BLaER1 treated with 17β-estradiol and CSF1 and Interleukin-3, amounts not matched to agents 10 nM and 100 nM (cell line): ENCODE measurements around the gene TGM1.
A peak's percentile ranks its signal among the peaks of the same experiment; 100 is the strongest.

Experiments used
- H3K27ac ChIP-seq, 11 experiments: shearing (Covaris generic); formaldehyde crosslinking; 2 replicates each; pipeline ENCODE4 v1.8.1; 2022
- H3K27me3 ChIP-seq, 11 experiments: shearing (Covaris generic); formaldehyde crosslinking; 2 replicates each; pipeline ENCODE4 v1.8.1; 2022
- H3K36me3 ChIP-seq, 11 experiments: shearing (Covaris generic); formaldehyde crosslinking; 2 replicates each; pipeline ENCODE4 v1.8.1; 2022
- H3K4me1 ChIP-seq, 10 experiments: shearing (Covaris generic); formaldehyde crosslinking; 2 replicates each; pipeline ENCODE4 v1.8.1; 2022
- H3K4me2 ChIP-seq, 11 experiments: shearing (Covaris generic); formaldehyde crosslinking; 2 replicates each; pipeline ENCODE4 v1.8.1; 2022
- H3K4me3 ChIP-seq, 10 experiments: shearing (Covaris generic); formaldehyde crosslinking; 2 replicates each; pipeline ENCODE4 v1.8.1; 2022
- H3K9ac ChIP-seq, 11 experiments: shearing (Covaris generic); formaldehyde crosslinking; 2 replicates each; pipeline ENCODE4 v1.8.1; 2022
- H3K9me3 ChIP-seq, 11 experiments: shearing (Covaris generic); formaldehyde crosslinking; replicated peaks in 1 of 11; 2 replicates each; pipeline ENCODE4 v1.8.1; 2022
- H4K20me1 ChIP-seq, 11 experiments: shearing (Covaris generic); formaldehyde crosslinking; 2 replicates each; pipeline ENCODE4 v1.8.1; 2022
- Cebpa-rat ChIP-seq, 11 experiments: shearing (Covaris generic); IDR thresholded peaks; 2 replicates each; pipeline ENCODE4 v1.8.1; 2022

TGM1 gene

GRCh38 chr14:24307575-24308341 lies 44.8 kb upstream of the TGM1 start, which contains the start of gene CIDEB:
CIDEB (minus strand) TSS chr14:24307977; CDS start chr14:24307858, 119 bp downstream.
- Histone ChIP-seq H3K27ac (peak within 1 kb of the TSS in 9 of 11 experiments; percentile 9 to 93 (median 22); a peak in 12 of 22 replicates), H3K36me3 (peaks cover 51 to 77% (median 65%) of the 10 kb centered on the region in 11 experiments), H3K4me1 (peaks cover 47 to 60% (median 52%) of the 10 kb centered on the region in 10 experiments), H3K27me3 (no peaks in the 10 kb centered on the region), H3K9ac (peak within 1 kb of the TSS in 9 of 11 experiments; percentile 22 to 91 (median 88); a peak in 11 of 22 replicates), H3K4me2 (peak within 1 kb of the TSS; percentile 23 to 100 (median 96); a peak in 21 of 22 replicates), H4K20me1 (peaks cover 0 to 69% (median 24%) of the 10 kb centered on the region in 11 experiments; a peak in 13 of 22 replicates), H3K9me3 (no peaks in the 10 kb centered on the region), H3K4me3 (peak within 1 kb of the TSS in 3 of 10 experiments; percentile 70 to 80 (median 75); a peak in 4 of 20 replicates)
- no peak for TF ChIP-seq Cebpa-rat (IDR thresholded peaks at IDR 0.05)

GRCh38 chr14:24307156-24307574 lies 44.2 kb upstream of the TGM1 start:
- Histone ChIP-seq H3K4me1 (peaks cover 41 to 56% (median 47%) of the 10 kb centered on the region in 10 experiments), H4K20me1 (peaks cover 0 to 75% (median 30%) of the 10 kb centered on the region in 11 experiments; a peak in 13 of 22 replicates), H3K9ac (peak overlapping the region in 5 of 11 experiments; percentile 2 to 40 (median 22); a peak in 3 of 22 replicates), H3K9me3 (no peaks in the 10 kb centered on the region), H3K27ac (peak overlapping the region in 1 of 11 experiments; percentile 23; a peak in 2 of 22 replicates), H3K27me3 (no peaks in the 10 kb centered on the region), H3K36me3 (peaks cover 57 to 83% (median 71%) of the 10 kb centered on the region in 11 experiments), H3K4me2 (0 out of 22 replicates have a peak overlapping the region, but pooled peaks of 1 of the 11 experiments have one; percentile 100), H3K4me3 (no peak overlapping the region)
- no peak for TF ChIP-seq Cebpa-rat (IDR thresholded peaks at IDR 0.05)

- no peaks in the 10 kb centered on the region for H3K9me3 ChIP-seq
- H3K4me2 ChIP-seq: no peak overlapping the region
- no peak overlapping the region for H3K4me3 ChIP-seq
- peaks cover 0 to 80% (median 24%) of the 10 kb centered on the region in 11 experiments; a peak in 12 of 22 replicates for H4K20me1 ChIP-seq
- no peaks in the 10 kb centered on the region for H3K27me3 ChIP-seq
- peaks cover 68 to 82% (median 78%) of the 10 kb centered on the region in 11 experiments for H3K36me3 ChIP-seq
- H3K4me1 ChIP-seq: peaks cover 30 to 49% (median 35%) of the 10 kb centered on the region in 10 experiments
- H3K27ac ChIP-seq: no peak overlapping the region
- no peak for TF ChIP-seq Cebpa-rat (IDR thresholded peaks at IDR 0.05)
- 0 out of 22 replicates have a peak overlapping the region, but pooled peaks of 1 of the 11 experiments have one; percentile 24 for H3K9ac ChIP-seq
Measured at GRCh38 chr14:24304019-24304387, 41.0 kb upstream of the TGM1 start.

GRCh38 chr14:24300326-24300980 lies 37.5 kb upstream of the TGM1 start:
- Histone ChIP-seq H3K36me3 (peaks cover 48 to 56% (median 54%) of the 10 kb centered on the region in 11 experiments), H3K9ac (peak overlapping the region; percentile 75 to 93 (median 85))

GRCh38 chr14:24299255-24300191 lies 36.5 kb upstream of the TGM1 start, which contains the start of the genes DHRS1 and NOP9:
DHRS1 (minus strand) TSS chr14:24299780; CDS start chr14:24299106, 674 bp downstream.
NOP9 (plus strand) TSS chr14:24299850; CDS start chr14:24299955, 105 bp downstream.
- H3K4me3 ChIP-seq: peak within 1 kb of the TSS; percentile 64 to 95 (median 88)
- peaks cover 0 to 43% (median 5%) of the 10 kb centered on the region in 11 experiments; a peak in 8 of 22 replicates for H4K20me1 ChIP-seq
- peak within 1 kb of the TSS; percentile 75 to 93 (median 85) for H3K9ac ChIP-seq
- peaks cover 53 to 65% (median 55%) of the 10 kb centered on the region in 10 experiments for H3K4me1 ChIP-seq
- peaks cover 42 to 56% (median 49%) of the 10 kb centered on the region in 11 experiments for H3K36me3 ChIP-seq
- no peaks in the 10 kb centered on the region for H3K9me3 ChIP-seq
- no peak for TF ChIP-seq Cebpa-rat (IDR thresholded peaks at IDR 0.05)
- peak within 1 kb of the TSS; percentile 81 to 100 (median 98) for H3K4me2 ChIP-seq
- H3K27ac ChIP-seq: peak within 1 kb of the TSS; percentile 60 to 87 (median 78)
- no peaks in the 10 kb centered on the region for H3K27me3 ChIP-seq

More at GRCh38 chr14:24300326-24300980, 37.5 kb upstream of the TGM1 start:
- peak overlapping the region in 10 of 11 experiments; percentile 65 to 87 (median 78); a peak in 21 of 22 replicates for H3K27ac ChIP-seq
- H3K9me3 ChIP-seq: no peaks in the 10 kb centered on the region
- peaks cover 53 to 65% (median 55%) of the 10 kb centered on the region in 10 experiments for H3K4me1 ChIP-seq
- H3K4me3 ChIP-seq: peak overlapping the region; percentile 64 to 95 (median 88)
- H4K20me1 ChIP-seq: peaks cover 0 to 49% (median 7%) of the 10 kb centered on the region in 11 experiments; a peak in 11 of 22 replicates
- TF ChIP-seq Cebpa-rat (IDR thresholded peaks at IDR 0.05): no peak
- peak overlapping the region; percentile 81 to 100 (median 97) for H3K4me2 ChIP-seq
- no peaks in the 10 kb centered on the region for H3K27me3 ChIP-seq

GRCh38 chr14:24298892-24299254 lies 35.9 kb upstream of the TGM1 start:
- Histone ChIP-seq H3K27ac (peak overlapping the region; percentile 60 to 87 (median 78); a peak in 21 of 22 replicates), H3K9ac (peak overlapping the region; percentile 75 to 93 (median 85)), H4K20me1 (peaks cover 0 to 36% (median 5%) of the 10 kb centered on the region in 11 experiments; a peak in 8 of 22 replicates), H3K36me3 (peaks cover 36 to 55% (median 43%) of the 10 kb centered on the region in 11 experiments), H3K4me3 (peak overlapping the region; percentile 64 to 95 (median 88)), H3K27me3 (no peaks in the 10 kb centered on the region), H3K4me1 (peaks cover 53 to 65% (median 55%) of the 10 kb centered on the region in 10 experiments), H3K9me3 (no peaks in the 10 kb centered on the region), H3K4me2 (peak overlapping the region; percentile 81 to 100 (median 98))
- no peak for TF ChIP-seq Cebpa-rat (IDR thresholded peaks at IDR 0.05)

- H3K27ac ChIP-seq: peak overlapping the region in 10 of 11 experiments; percentile 9 to 70 (median 63); a peak in 19 of 22 replicates
- H3K9ac ChIP-seq: peak overlapping the region; percentile 5 to 65 (median 44); a peak in 18 of 22 replicates
- H3K4me3 ChIP-seq: peak overlapping the region in 3 of 10 experiments; percentile 4 to 41 (median 21); a peak in 4 of 20 replicates
- no peaks in the 10 kb centered on the region for H3K27me3 ChIP-seq
- no peaks in the 10 kb centered on the region for H3K9me3 ChIP-seq
- peak overlapping the region; percentile 68 to 100 (median 97) for H3K4me2 ChIP-seq
- H3K36me3 ChIP-seq: peaks cover 25 to 55% (median 39%) of the 10 kb centered on the region in 11 experiments
- H3K4me1 ChIP-seq: peaks cover 53 to 59% (median 54%) of the 10 kb centered on the region in 10 experiments
- peaks cover 0 to 21% (median 5%) of the 10 kb centered on the region in 11 experiments; a peak in 5 of 22 replicates for H4K20me1 ChIP-seq
- no peak for TF ChIP-seq Cebpa-rat (IDR thresholded peaks at IDR 0.05)
Measured at GRCh38 chr14:24297190-24297964, 34.4 kb upstream of the TGM1 start.
